OCI-LY3 (cell line): Measurements from ENCODE around the gene MYO15A.

ENCODE experiments used
- CTCF ChIP-seq: fragments of 200-600, 300-600 bp; sonication (generic); IDR thresholded peaks from 2 replicates; pipeline ENCODE4 v1.5.1; 2014; ENCODE audit warnings: antibody characterized with exemption, low read length, low read depth
- EZH2phosphoT487 ChIP-seq: fragments of 200-600 bp; shearing (Covaris generic); IDR thresholded peaks from 2 replicates; pipeline ENCODE4 v1.6.1; 2018; ENCODE audit warnings: antibody characterized with exemption, mixed run types, low read depth

GRCh38 chr17:18167421-18167820, 58.9 kb downstream of the MYO15A start:
- no peak for TF ChIP-seq CTCF
- TF ChIP-seq EZH2phosphoT487 = no peak
